ENCODE data around the gene CHST3.
"Not testable (repeated sequence)": the region's sequence is repeated elsewhere in the genome, so short reads cannot be mapped to it uniquely, and the experiment has no call there.

Gene CHST3

GRCh38 chr10:71972746-71973695, 8.8 kb downstream of the CHST3 start:
- Mint-ChIP-seq H3K27me3 (ENCODE audit: low read depth, poor library complexity) (peaks cover 5% of the 10 kb centered on the region), H3K4me1 (peaks cover 70% of the 10 kb centered on the region), H3K4me3 (no peak overlapping the region), H3K9me3 (no peaks in the 10 kb centered on the region), H3K27ac (no peak overlapping the region), H3K36me3 (ENCODE audit: low read depth) (no peaks in the 10 kb centered on the region)
- TF ChIP-seq CTCF (IDR thresholded peaks at IDR 0.05), result no peak
- no peak for DNase-seq

- peaks cover 4% of the 10 kb centered on the region for H3K36me3 Mint-ChIP-seq (ENCODE audit: low read depth)
- H3K4me3 Mint-ChIP-seq, result no peak overlapping the region
- no peak for TF ChIP-seq CTCF (IDR thresholded peaks at IDR 0.05)
- DNase-seq, result no peak
- H3K27me3 Mint-ChIP-seq (ENCODE audit: low read depth, poor library complexity), result peaks cover 5% of the 10 kb centered on the region
- peaks cover 72% of the 10 kb centered on the region for H3K4me1 Mint-ChIP-seq
- peak overlapping the region; percentile 32 for H3K27ac Mint-ChIP-seq
- no peaks in the 10 kb centered on the region for H3K9me3 Mint-ChIP-seq
Observed at GRCh38 chr10:71973777-71974488, 9.7 kb downstream of the CHST3 start.

GRCh38 chr10:71974489-71975021, 10.4 kb downstream of the CHST3 start:
- Mint-ChIP-seq H3K27ac (no peak overlapping the region), H3K4me3 (no peak overlapping the region), H3K27me3 (ENCODE audit: low read depth, poor library complexity) (peaks cover 5% of the 10 kb centered on the region), H3K4me1 (peaks cover 75% of the 10 kb centered on the region), H3K36me3 (ENCODE audit: low read depth) (peaks cover 4% of the 10 kb centered on the region), H3K9me3 (no peaks in the 10 kb centered on the region)
- no peak for DNase-seq
- no peak for TF ChIP-seq CTCF (IDR thresholded peaks at IDR 0.05)

- TF ChIP-seq CTCF (IDR thresholded peaks at IDR 0.05), result no peak
- Mint-ChIP-seq H3K4me3 (no peak overlapping the region), H3K27ac (no peak overlapping the region)
Observed at GRCh38 chr10:71975087-71975870, 11.1 kb downstream of the CHST3 start.

GRCh38 chr10:71975871-71976725, 11.9 kb downstream of the CHST3 start:
- TF ChIP-seq CTCF (IDR thresholded peaks at IDR 0.05), result no peak
- no peaks in the 10 kb centered on the region for H3K9me3 Mint-ChIP-seq
- no peak for DNase-seq
- H3K4me3 Mint-ChIP-seq, result no peak overlapping the region
- H3K27ac Mint-ChIP-seq, result peak overlapping the region; percentile 39
- peaks cover 5% of the 10 kb centered on the region for H3K27me3 Mint-ChIP-seq (ENCODE audit: low read depth, poor library complexity)
- peaks cover 4% of the 10 kb centered on the region for H3K36me3 Mint-ChIP-seq (ENCODE audit: low read depth)
- peaks cover 75% of the 10 kb centered on the region for H3K4me1 Mint-ChIP-seq

More at GRCh38 chr10:71975087-71975870, 11.1 kb downstream of the CHST3 start:
- Mint-ChIP-seq H3K27me3 (ENCODE audit: low read depth, poor library complexity) (peaks cover 5% of the 10 kb centered on the region), H3K4me1 (peaks cover 75% of the 10 kb centered on the region), H3K9me3 (no peaks in the 10 kb centered on the region), H3K36me3 (ENCODE audit: low read depth) (peaks cover 4% of the 10 kb centered on the region)
- no peak for DNase-seq

GRCh38 chr10:71977614-71977903, 13.4 kb downstream of the CHST3 start:
- not testable (repeated sequence) for H3K27me3 Mint-ChIP-seq (ENCODE audit: low read depth, poor library complexity); H3K27ac Mint-ChIP-seq; H3K4me3 Mint-ChIP-seq; H3K36me3 Mint-ChIP-seq (ENCODE audit: low read depth); H3K9me3 Mint-ChIP-seq; DNase-seq
- H3K4me1 Mint-ChIP-seq, result peaks cover 80% of the 10 kb centered on the region
